ENCODE results near the gene NRAP. TPM values are rescaled to one million over a fixed set of nuclear protein-coding genes. Genes with fewer than 3 reads are reported as not detected.
A peak's percentile ranks its signal among the peaks of the same experiment; 100 is the strongest.

The NRAP gene
- total and polyA plus RNA-seq, 2 experiments from 2014 or later, result not detected

DNA sequence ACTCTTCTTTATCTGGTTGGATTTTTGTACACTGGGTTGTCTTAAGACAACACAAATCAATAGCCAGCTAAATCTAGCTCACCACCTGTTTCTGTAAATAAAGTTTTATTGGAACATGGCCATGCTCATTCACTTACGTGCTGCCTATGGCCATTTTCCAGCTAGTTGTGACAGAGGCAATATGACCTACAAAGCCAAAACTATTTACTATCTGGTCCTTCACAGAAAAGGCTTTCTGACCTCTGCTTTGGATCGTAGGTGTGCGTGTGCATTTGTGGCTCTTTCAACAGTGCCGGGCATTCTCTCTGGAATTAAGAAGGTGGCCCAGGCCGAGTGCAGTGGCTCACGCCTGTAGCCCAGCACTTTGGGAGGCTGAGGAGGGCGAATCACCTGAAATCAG lies 45.5 kb downstream of the NRAP start:
- Histone ChIP-seq H3K4me1 (ENCODE audit: insufficient read depth) (peaks cover 44% of the 10 kb centered on the region), H3K9me2 (ENCODE audit: insufficient read depth) (no peaks in the 10 kb centered on the region), H2AFZ (no peak overlapping the region), H3F3A (replicated peaks; ENCODE audit: low read depth) (no peaks in the 10 kb centered on the region), H3K27me3 (ENCODE audit: insufficient read depth) (peaks cover 5% of the 10 kb centered on the region), H3K4me2 (no peak overlapping the region), H3K4me3 (no peak overlapping the region), H3K79me2 (replicated peaks; ENCODE audit: insufficient read depth) (no peaks in the 10 kb centered on the region), H4K20me1 (replicated peaks; ENCODE audit: insufficient read depth) (no peaks in the 10 kb centered on the region), H3K36me3 (ENCODE audit: insufficient read depth) (no peaks in the 10 kb centered on the region), H3K27ac (ENCODE audit: low read depth) (no peak overlapping the region)
- Mint-ChIP-seq H3K27me3 (ENCODE audit: insufficient read depth, low read depth, poor library complexity) (peaks cover 16% of the 10 kb centered on the region), H3K9me3 (no peaks in the 10 kb centered on the region), H3K36me3 (ENCODE audit: low read depth) (no peaks in the 10 kb centered on the region), H3K4me3 (no peak overlapping the region), H3K27ac (no peak overlapping the region), H3K4me1 (peaks cover 69% of the 10 kb centered on the region)
- DNase-seq (ENCODE audit: low spot score), result no peak
- ATAC-seq, result no peak
- TF ChIP-seq EZH2 (IDR thresholded peaks at IDR 0.05; ENCODE audit: low read depth, unreplicated experiment), result no peak

DNA sequence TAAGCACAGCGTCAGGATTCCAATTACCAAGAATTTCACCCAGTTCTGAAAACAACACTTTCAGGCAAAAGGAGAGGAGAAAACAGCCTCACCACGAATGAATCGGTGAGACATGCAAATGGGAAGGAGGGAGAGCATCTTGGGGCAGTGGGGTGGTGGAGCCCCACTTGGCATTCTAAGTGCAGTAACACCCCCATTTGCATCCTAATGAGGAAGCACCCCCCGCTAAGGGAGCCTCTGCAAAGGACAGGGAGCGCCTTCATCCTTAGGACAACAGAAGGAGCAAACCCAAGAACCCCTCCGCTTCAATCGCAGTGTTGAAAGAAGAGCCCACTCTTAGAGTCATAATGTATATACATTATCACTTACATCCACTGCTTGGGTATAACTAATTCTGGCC lies 46.8 kb downstream of the NRAP start:
- no peaks in the 10 kb centered on the region for H3F3A ChIP-seq (replicated peaks; ENCODE audit: low read depth)
- peak; percentile 86 for ATAC-seq
- H3K27ac ChIP-seq (ENCODE audit: low read depth), result no peak overlapping the region
- H3K4me1 Mint-ChIP-seq, result peaks cover 73% of the 10 kb centered on the region
- H3K9me3 Mint-ChIP-seq, result no peaks in the 10 kb centered on the region
- no peaks in the 10 kb centered on the region for H3K9me2 ChIP-seq (ENCODE audit: insufficient read depth)
- no peaks in the 10 kb centered on the region for H4K20me1 ChIP-seq (replicated peaks; ENCODE audit: insufficient read depth)
- peak overlapping the region; percentile 67 for H3K4me2 ChIP-seq
- H3K79me2 ChIP-seq (replicated peaks; ENCODE audit: insufficient read depth), result no peaks in the 10 kb centered on the region
- peak overlapping the region; percentile 19 for H3K4me3 ChIP-seq
- no peak overlapping the region for H2AFZ ChIP-seq
- H3K27ac Mint-ChIP-seq, result peak overlapping the region; percentile 10; the same call in 1 of the 2 replicates
- TF ChIP-seq, protein P1, sequence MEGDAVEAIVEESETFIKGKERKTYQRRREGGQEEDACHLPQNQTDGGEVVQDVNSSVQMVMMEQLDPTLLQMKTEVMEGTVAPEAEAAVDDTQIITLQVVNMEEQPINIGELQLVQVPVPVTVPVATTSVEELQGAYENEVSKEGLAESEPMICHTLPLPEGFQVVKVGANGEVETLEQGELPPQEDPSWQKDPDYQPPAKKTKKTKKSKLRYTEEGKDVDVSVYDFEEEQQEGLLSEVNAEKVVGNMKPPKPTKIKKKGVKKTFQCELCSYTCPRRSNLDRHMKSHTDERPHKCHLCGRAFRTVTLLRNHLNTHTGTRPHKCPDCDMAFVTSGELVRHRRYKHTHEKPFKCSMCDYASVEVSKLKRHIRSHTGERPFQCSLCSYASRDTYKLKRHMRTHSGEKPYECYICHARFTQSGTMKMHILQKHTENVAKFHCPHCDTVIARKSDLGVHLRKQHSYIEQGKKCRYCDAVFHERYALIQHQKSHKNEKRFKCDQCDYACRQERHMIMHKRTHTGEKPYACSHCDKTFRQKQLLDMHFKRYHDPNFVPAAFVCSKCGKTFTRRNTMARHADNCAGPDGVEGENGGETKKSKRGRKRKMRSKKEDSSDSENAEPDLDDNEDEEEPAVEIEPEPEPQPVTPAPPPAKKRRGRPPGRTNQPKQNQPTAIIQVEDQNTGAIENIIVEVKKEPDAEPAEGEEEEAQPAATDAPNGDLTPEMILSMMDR (conservative IDR thresholded peaks at IDR 0.05; ENCODE audit: low read depth in 2 of 2), result no peak
- TF ChIP-seq NANOG (IDR thresholded peaks at IDR 0.05; ENCODE audit: borderline replicate concordance), result 0 out of 2 replicates have a peak, but pooled peaks have one; percentile 10
- no peak for TF ChIP-seq STAT1 (IDR thresholded peaks at IDR 0.05; ENCODE audit: unreplicated experiment)
- no peak for TF ChIP-seq ZNF462 (CRISPR knock-in tag; IDR thresholded peaks at IDR 0.05)
- no peak for TF ChIP-seq ZNF114 (CRISPR knock-in tag; IDR thresholded peaks at IDR 0.05)
- peak; percentile 50 for TF ChIP-seq JUNB (IDR thresholded peaks at IDR 0.05; ENCODE audit: unreplicated experiment)
- no peak for TF ChIP-seq CREB1 (CRISPR knock-in tag; IDR thresholded peaks at IDR 0.05; ENCODE audit: low read depth)
- H3K4me1 ChIP-seq (ENCODE audit: insufficient read depth), result peaks cover 44% of the 10 kb centered on the region
- H3K27me3 Mint-ChIP-seq (ENCODE audit: insufficient read depth, low read depth, poor library complexity), result peaks cover 16% of the 10 kb centered on the region
- H3K36me3 Mint-ChIP-seq (ENCODE audit: low read depth), result no peaks in the 10 kb centered on the region
- peak overlapping the region; percentile 58 for H3K4me3 Mint-ChIP-seq
- H3K27me3 ChIP-seq (ENCODE audit: insufficient read depth), result peaks cover 5% of the 10 kb centered on the region
- DNase-seq (ENCODE audit: low spot score), result peak; percentile 69
- H3K36me3 ChIP-seq (ENCODE audit: insufficient read depth), result no peaks in the 10 kb centered on the region

Measured in GM23338 (cell line).